Adrenal gland (tissue), 5 donors: Measurements from ENCODE around the gene CHURC1.

ENCODE experiments used
- CTCF ChIP-seq, 6 experiments: fragments of 450-650 bp in 4 of 6; fragments of 200-600 bp in 2 of 6; sonication (generic) in 1 of 6; IDR thresholded peaks; 1 replicate in 5 of 6; 2 replicates in 1 of 6; pipeline versions ENCODE4 v1.5.1 to v1.8.0; 2016 to 2021; ENCODE audit warnings: antibody characterized with exemption in 6 of 6, mild to moderate bottlenecking in 2 of 6, moderate library complexity in 1 of 6
- POLR2A ChIP-seq, 2 donors: fragments of 450-650 bp; IDR thresholded peaks; one replicate each; pipeline ENCODE4 v1.6.1; 2017; ENCODE audit warnings: antibody characterized with exemption in 2 of 2, mild to moderate bottlenecking in 2 of 2, moderate library complexity in 1 of 2
- donor health status: DM: no; HTN: no; CAD: no.

GRCh38 chr14:64915029-64915424, 772 bp downstream of the CHURC1 start:
- TF ChIP-seq CTCF (IDR thresholded peaks at IDR 0.05) = no peak
- no peak for TF ChIP-seq POLR2A (IDR thresholded peaks at IDR 0.05)
